MCF 10A (cell line): ENCODE results near the gene RBM26. TPM values are rescaled to one million over a fixed set of nuclear protein-coding genes. Genes with fewer than 3 reads are reported as not detected.

Experiments used
- BruUV-seq: library from RNA; stranded (reverse); fragments of 400-500 nt; replicated peaks from 2 replicates; lab custom pipeline; 2021; lab: Mats Ljungman, UMichigan
- CTCF ChIA-PET: fragments of 300-600 bp; sonication (Branson Sonifier 250); formaldehyde crosslinking; extraction: SDS; loops from one replicate; lab custom pipeline; 2021; ENCODE audit warnings: antibody characterized with exemption, inconsistent platforms; lab: Yijun Ruan, JAX
- POLR2A ChIA-PET: fragments of 300-600, 350-650 bp; sonication (Branson Sonifier 250); formaldehyde crosslinking; extraction: SDS; loops from one replicate; lab custom pipeline; 2020; ENCODE audit warnings: antibody characterized with exemption, inconsistent platforms; lab: Yijun Ruan, JAX
- DNase-seq: peaks from one replicate; pipeline ENCODE4 v3.0.0-alpha.2; 2018; ENCODE audit not compliant: unreplicated experiment
- H3K27ac Mint-ChIP-seq: one replicate; pipeline ENCODE4 v1.8.0; 2022; ENCODE audit warnings: mild to moderate bottlenecking, low read depth, mixed read lengths; ENCODE audit not compliant: unreplicated experiment
- H3K27me3 Mint-ChIP-seq: one replicate; pipeline ENCODE4 v1.8.0; 2022; ENCODE audit warnings: mixed read lengths; ENCODE audit not compliant: insufficient read depth, unreplicated experiment
- H3K36me3 Mint-ChIP-seq: one replicate; pipeline ENCODE4 v1.8.0; 2022; ENCODE audit warnings: mild to moderate bottlenecking, moderate library complexity, mixed read lengths; ENCODE audit not compliant: insufficient read depth, unreplicated experiment
- H3K4me1 Mint-ChIP-seq: one replicate; pipeline ENCODE4 v1.8.0; 2022; ENCODE audit warnings: mixed read lengths; ENCODE audit not compliant: insufficient read depth, unreplicated experiment
- H3K4me3 Mint-ChIP-seq: one replicate; pipeline ENCODE4 v1.8.0; 2022; ENCODE audit warnings: mild to moderate bottlenecking, moderate library complexity, mixed read lengths; ENCODE audit not compliant: unreplicated experiment
- H3K9me3 Mint-ChIP-seq: one replicate; pipeline ENCODE4 v1.8.0; 2022; ENCODE audit warnings: mixed read lengths; ENCODE audit not compliant: unreplicated experiment
- CTCF ChIP-seq: fragments of 200-600 bp; IDR thresholded peaks from one replicate; pipeline ENCODE4 v1.8.0; 2022; ENCODE audit warnings: antibody characterized with exemption, mild to moderate bottlenecking; ENCODE audit not compliant: unreplicated experiment
- intact Hi-C: fragments of 100-400 bp; cut with micrococcal nuclease; formaldehyde crosslinking; loops from 2 replicates; pipeline ENCODE4 v1.14.1; 2022
- total RNA-seq: library from RNA; stranded (reverse); gene quantifications from 2 replicates; pipeline ENCODE4 v1.2.3, GENCODE V29; 2022

The RBM26 gene
- total RNA-seq, 1 experiment from 2014 or later, result 72.6 TPM

- H3K4me3 Mint-ChIP-seq, result no peak overlapping the region
- H3K27ac Mint-ChIP-seq, result no peak overlapping the region
- ChIA-PET POLR2A (interaction anchor here (0.6 to 2.4 kb wide), 3 partner anchors 9 to 110 kb away, joined by 3 to 9 read pairs (median 3); no protein-coding TSS in a partner anchor), CTCF (interaction anchor here (0.5 to 2.0 kb wide), 6 partner anchors 9 to 120 kb away, joined by 3 to 19 read pairs (median 4); no protein-coding TSS in a partner anchor)
- no peak for DNase-seq
- no peak for TF ChIP-seq CTCF
- H3K36me3 Mint-ChIP-seq, result no peaks in the 10 kb centered on the region
- peaks cover 6% of the 10 kb centered on the region for H3K4me1 Mint-ChIP-seq
- intact Hi-C loops, result no loop called here
- no TSS peak for BruUV-seq
- no peaks in the 10 kb centered on the region for H3K27me3 Mint-ChIP-seq
- no peaks in the 10 kb centered on the region for H3K9me3 Mint-ChIP-seq
These were observed 26.9 kb upstream of the RBM26 start for GRCh38 chr13:79432992-79433391.

GRCh38 chr13:79432086-79432485 is 26.0 kb upstream of the RBM26 start:
- Mint-ChIP-seq H3K4me1 (peaks cover 6% of the 10 kb centered on the region), H3K9me3 (no peaks in the 10 kb centered on the region), H3K27ac (no peak overlapping the region), H3K36me3 (no peaks in the 10 kb centered on the region), H3K27me3 (no peaks in the 10 kb centered on the region), H3K4me3 (no peak overlapping the region)
- intact Hi-C loops, result no loop called here
- POLR2A ChIA-PET, result interaction anchor here (2.5 kb wide), 1 partner anchor 50 kb away, joined by 8 read pairs; the partner anchor contains the start of gene NDFIP2
- TF ChIP-seq CTCF, result no peak
- no peak for DNase-seq
- no TSS peak for BruUV-seq
- CTCF ChIA-PET, result interaction anchor here (0.6 to 2.0 kb wide), 4 partner anchors 8 to 109 kb away, joined by 3 to 19 read pairs (median 6); no protein-coding TSS in a partner anchor

GRCh38 chr13:79429309-79429708 is 23.3 kb upstream of the RBM26 start:
- BruUV-seq, result no TSS peak
- Mint-ChIP-seq H3K4me1 (no peaks in the 10 kb centered on the region), H3K36me3 (no peaks in the 10 kb centered on the region), H3K4me3 (no peak overlapping the region), H3K27me3 (no peaks in the 10 kb centered on the region), H3K27ac (no peak overlapping the region), H3K9me3 (no peaks in the 10 kb centered on the region)
- intact Hi-C loops, result no loop called here
- no peak for DNase-seq
- ChIA-PET CTCF (interaction anchor here (0.6 to 1.0 kb wide), 2 partner anchors 9 to 52 kb away, joined by 3 read pairs; no protein-coding TSS in a partner anchor), POLR2A (interaction anchor here (2.5 kb wide), 1 partner anchor 52 kb away, joined by 8 read pairs; the partner anchor contains the start of gene NDFIP2)
- TF ChIP-seq CTCF, result no peak

- ChIA-PET CTCF (interaction anchor here (0.6 to 7.0 kb wide), 4 partner anchors 15 to 665 kb away, joined by 3 to 102 read pairs (median 4); partner anchors contain the start of gene NDFIP2), POLR2A (interaction anchor here (1.2 to 1.3 kb wide), 3 partner anchors 9 to 53 kb away, joined by 3 to 4 read pairs (median 3); partner anchors contain the start of genes NDFIP2 and RBM26)
- no TSS peak for BruUV-seq
- no peak overlapping the region for H3K4me3 Mint-ChIP-seq
- H3K36me3 Mint-ChIP-seq, result no peaks in the 10 kb centered on the region
- no peak for DNase-seq
- H3K27me3 Mint-ChIP-seq, result no peaks in the 10 kb centered on the region
- TF ChIP-seq CTCF, result no peak
- no peak overlapping the region for H3K27ac Mint-ChIP-seq
- intact Hi-C loops, result no loop called here
- H3K9me3 Mint-ChIP-seq, result no peaks in the 10 kb centered on the region
- H3K4me1 Mint-ChIP-seq, result no peaks in the 10 kb centered on the region
These were observed 21.8 kb upstream of the RBM26 start for GRCh38 chr13:79427883-79428282.
